22Rv1 (cell line): ENCODE results near the gene NELL1.

ENCODE experiments used
- CTCF ChIP-seq: fragments of 450-650 bp; IDR thresholded peaks from 2 replicates; pipeline ENCODE4 v1.5.1; 2017; ENCODE audit warnings: mild to moderate bottlenecking
- ZFX ChIP-seq: fragments of 450-650 bp; IDR thresholded peaks from 2 replicates; pipeline ENCODE4 v1.6.1; 2017; ENCODE audit warnings: antibody characterized with exemption, borderline replicate concordance

GRCh38 chr11:21343204-21343603, 673.8 kb downstream of the NELL1 start:
- TF ChIP-seq CTCF (no peak), ZFX (no peak)
